GM18519 (cell line): ENCODE results near the gene PPP3R2.

ENCODE experiments used
- ATAC-seq: cut with Tn5 transposase; IDR thresholded peaks from one replicate; pipeline ENCODE4 v1.9.1; 2021; ENCODE audit warnings: mild to moderate bottlenecking, moderate library complexity; ENCODE audit not compliant: unreplicated experiment, low FRiP score

Gene PPP3R2, protein sequence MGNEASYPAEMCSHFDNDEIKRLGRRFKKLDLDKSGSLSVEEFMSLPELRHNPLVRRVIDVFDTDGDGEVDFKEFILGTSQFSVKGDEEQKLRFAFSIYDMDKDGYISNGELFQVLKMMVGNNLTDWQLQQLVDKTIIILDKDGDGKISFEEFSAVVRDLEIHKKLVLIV

DNA sequence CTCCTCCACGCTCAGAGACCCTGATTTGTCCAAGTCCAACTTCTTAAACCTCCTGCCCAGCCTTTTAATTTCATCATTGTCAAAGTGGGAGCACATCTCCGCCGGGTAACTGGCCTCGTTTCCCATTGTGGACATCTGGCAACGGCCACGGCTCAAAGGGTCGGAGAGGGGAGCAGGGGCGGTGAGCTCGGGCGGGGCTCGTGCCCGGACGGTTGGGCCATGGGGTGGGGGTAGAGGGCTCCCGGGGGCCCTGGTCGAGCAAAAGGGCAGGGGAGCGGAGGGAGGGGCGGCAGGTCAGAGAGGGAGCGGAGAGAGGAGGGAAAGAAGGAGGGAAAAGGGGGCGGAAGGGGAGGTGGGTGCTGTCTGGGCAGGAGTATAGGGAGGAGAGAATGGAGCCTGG lies at the start of gene PPP3R2:
Gene PPP3R2, minus strand, starts transcription at position 174 of the 400 bp plus-strand sequence. Its CDS starts 48 bp downstream, at position 126.
- ATAC-seq: no peak

DNA sequence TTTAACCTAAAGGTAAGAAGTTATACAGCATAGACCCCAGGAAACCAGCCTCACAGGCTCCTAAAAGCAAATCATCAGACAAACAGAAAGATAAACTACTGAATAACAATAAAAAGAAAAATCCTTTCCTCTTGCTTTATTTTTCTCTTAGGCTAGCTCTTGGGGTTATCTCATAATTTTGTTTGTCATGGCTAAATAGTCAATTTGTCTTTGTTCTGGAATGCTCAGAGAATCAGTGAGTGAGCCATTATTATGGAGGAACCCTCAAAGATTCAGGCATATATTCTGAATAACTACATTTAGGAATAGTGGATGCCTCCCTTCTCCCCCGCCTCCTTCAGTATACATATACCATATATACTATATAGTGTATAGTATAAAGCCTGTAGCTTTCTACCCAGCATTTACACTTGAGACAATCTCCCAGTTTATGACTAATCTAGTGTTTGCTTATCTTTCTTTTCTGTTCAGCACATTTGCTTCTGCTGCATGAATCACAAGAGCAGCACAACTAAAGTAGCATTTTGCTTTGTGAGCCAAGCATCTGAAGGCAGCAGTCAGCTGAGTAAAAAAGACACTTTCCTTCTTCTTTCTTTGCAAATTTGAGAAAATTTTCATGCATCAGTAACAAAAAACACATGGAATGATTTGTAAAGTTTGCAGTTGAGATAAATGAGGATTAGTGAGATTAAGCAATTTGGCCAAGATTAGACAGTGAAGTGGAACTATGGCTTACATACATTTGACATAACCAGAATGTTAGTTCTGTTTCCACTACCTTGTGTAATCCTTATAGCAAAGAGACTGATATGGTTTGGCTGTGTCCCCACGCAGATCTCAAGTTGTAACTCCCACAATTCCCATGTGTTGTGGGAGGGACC lies 45.3 kb upstream of the PPP3R2 start:
- no peak for ATAC-seq

DNA sequence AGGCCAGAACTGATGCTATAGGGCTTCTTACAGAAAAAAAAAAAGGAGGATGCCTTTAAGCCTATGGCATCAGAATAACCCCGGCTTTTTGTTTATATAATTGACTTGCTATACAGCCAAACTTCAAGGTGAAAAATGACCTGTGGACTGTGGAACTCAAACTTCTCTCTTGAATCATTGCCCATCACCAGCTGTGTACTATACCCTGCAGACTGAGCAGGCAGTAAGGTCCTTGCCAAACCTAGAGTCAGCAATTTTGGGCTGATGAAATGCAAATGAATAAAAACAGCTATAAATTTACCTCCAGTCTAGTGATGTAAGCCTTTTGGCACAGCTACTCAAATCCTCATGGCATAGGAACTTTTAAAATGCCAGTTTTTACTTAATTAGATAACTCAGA lies 44.5 kb upstream of the PPP3R2 start:
- ATAC-seq: no peak

DNA sequence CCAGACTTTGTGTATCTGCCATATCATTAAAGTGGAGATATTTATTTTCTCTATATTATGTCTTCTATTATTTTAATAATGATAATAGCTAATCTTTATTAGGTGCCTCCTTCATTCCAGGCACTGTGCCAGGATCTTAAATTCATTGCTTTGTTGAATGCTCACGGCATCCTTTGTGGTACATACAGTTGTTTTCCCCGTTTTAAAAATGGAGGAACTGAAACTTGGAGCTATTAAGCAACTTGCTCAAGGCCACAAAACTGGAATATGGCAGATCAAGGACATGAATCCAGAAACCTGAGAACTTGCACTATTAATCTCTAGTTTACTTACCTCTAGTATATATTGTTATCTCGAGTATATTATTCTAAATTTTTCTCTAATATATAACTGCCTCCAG lies 41.5 kb upstream of the PPP3R2 start:
- ATAC-seq: no peak

DNA sequence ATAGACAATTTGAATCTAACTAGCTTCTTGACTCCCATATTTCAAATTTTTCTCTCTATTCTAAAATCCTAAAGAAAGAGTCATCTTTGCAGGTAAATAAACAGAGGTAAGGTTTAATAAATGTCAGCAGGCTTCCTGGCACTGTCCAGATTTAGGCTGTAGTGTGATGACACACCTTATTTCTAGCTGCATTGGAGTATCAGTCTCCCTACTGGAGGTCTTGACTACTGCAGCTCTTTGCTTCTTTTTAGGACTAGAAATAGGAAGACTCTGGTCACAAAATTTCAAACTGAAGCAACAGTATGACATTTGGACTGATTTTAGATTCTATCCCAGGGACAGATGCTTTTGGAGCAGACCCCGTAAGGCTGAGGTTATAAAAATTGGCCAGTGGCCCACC lies 40.7 kb upstream of the PPP3R2 start:
- ATAC-seq: no peak

DNA sequence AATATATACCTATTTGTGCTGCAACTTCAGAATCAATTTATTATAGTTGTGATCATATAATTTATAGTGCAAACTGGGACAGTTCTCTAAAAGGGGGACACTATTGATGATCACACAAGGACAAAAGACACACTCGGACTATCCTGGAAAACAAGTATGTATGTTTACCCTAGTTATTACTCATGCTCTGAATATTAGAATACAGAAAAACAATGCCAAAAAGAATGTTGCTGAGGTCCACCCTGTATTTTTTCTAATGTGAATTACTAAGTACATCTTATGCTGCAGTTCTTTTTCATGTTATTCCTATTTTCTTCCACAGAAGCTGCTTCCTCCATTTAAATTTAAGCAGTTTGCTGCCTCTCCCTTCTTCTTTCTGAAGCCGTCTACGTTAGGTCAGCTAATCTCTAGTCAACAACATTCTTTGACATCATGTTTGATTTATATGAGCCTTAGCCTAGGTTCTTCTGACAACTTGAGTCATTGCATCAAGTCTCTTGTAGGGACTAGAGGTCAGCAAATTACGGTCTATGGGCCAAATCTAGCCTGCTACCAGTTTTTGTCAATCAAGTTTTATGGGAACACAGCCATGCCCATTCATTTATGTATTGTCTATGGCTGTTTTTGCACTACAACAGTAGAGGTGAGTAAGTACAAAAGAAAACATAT lies 40.1 kb upstream of the PPP3R2 start:
- no peak for ATAC-seq

DNA sequence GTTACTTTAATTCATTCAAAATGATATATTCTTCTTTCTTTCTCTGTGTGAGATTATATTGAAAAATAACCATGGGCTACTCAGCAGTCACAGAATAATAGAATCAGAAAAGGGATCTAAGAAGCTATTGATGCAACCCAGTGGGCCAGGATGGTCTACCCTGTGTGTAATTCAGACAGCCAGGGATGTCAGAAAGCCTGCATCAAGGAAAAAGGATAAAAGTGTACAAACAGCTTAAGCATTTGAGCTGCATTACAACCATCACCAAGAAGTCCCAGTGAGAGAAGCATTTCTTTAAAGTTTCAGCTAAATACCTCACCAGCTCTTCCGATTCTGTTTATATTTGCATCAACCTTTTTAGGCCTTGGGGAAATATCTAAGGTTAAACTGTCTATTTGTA lies 37.8 kb upstream of the PPP3R2 start:
- ATAC-seq: no peak

DNA sequence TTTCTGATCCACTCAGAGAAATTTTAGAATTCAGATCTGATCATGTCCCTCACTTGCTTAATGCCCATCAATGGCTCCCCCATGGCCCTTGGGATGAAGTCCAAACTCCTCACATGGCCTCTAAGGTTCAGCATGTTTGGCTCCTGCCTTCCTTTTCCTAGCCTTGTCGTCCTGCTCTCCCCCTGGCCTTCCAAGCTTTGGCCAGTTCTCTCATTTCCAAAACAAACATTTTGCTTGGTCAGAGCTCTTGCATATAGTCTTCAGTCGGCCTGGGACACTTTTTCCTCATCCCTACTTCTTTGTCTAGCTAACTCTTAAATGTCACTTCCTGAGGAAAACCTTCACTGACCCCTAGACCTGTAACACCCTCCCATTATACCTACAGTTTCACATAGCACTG lies 37.1 kb upstream of the PPP3R2 start:
- no peak for ATAC-seq

DNA sequence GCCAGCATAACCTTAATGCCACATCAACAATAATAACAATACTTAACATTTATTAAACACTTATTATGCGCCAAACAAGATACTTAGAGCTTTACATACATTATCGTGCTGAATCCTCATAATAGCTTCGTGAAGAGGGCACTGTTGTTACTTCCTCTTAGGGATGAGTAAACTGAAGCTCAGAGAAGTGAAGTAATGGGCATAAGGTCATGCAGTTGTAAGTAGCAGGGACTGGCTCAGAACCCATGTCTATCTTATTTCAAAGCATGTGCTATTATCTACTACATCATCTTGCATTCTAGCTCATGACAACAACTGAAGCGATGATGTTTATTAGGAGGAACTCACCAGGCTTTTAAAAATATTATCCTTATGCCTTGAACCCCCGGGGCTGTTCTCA lies 34.9 kb upstream of the PPP3R2 start:
- ATAC-seq: no peak

DNA sequence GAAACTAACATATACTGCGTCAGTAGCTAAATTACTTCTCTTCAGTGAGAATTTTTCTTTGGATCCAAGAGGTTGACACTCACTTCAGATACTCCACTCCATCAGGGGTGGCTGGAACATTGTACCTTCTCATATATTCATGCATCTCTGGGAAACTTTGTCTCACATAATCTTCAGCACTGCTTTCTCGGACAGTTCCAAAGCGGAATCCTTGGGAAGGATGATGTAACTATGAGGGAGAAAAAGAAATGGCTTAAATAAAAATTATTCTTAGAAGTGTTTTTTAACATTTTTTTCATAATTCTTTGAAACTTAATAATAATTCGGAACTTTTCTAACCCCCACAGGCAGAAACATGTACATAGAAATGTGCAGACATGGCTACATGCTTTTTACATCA lies 33.4 kb upstream of the PPP3R2 start:
- ATAC-seq: no peak

DNA sequence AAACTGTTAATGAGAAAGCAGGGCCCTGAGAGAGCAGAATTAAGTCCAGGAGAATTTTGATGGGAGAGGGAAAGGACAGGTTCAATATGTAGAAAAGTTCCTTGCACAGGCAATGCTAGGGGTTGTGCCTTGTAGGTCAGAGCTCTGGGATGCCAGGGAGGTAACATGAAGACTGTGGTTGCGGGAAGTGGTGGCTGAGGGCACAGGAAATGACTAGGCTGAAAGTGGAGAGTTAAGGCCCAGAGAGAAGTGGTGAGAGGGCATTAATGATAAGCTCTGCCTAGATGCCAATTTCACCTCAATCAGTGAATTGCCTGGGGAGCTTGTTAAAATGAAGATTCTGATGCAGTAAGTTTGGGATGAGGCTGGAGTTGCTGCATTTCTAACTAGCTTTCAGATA lies 31.5 kb upstream of the PPP3R2 start:
- ATAC-seq: no peak

DNA sequence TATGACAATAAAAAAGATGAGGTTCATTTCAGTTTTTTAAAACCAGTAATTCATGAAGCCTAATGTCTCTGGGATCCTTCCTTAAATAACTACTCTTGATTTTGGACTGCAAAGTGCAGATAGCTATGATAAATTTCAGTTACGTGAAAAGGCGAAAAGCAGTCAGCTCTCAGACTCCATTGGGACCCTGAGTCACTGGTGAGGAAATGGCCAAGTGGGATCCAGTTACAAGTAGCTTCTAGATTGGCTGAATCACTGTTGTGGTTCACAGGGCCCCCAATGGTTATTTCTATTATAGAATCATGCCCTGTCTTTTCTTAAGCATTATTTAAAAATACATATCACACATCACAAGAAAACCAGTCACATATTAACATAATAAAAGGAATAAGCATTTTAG lies 31.1 kb upstream of the PPP3R2 start:
- ATAC-seq: no peak

DNA sequence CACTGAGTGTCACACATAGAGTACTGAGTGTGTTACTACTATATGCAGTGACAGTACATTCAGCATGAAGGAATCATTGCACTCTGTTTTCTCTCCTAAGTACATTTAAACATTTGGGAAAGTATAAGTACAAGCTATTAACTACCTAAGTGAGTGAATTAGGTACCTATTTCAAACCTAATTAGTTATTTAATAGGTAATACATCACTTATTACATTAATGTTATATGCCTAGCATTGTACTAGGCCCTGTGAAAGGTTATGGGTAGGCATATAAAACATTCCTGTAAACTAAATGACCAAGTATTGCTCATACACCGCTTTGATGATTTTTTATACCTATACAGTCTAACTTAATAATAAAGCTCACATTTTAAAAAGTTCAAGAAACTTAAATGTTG lies 25.7 kb upstream of the PPP3R2 start:
- no peak for ATAC-seq

DNA sequence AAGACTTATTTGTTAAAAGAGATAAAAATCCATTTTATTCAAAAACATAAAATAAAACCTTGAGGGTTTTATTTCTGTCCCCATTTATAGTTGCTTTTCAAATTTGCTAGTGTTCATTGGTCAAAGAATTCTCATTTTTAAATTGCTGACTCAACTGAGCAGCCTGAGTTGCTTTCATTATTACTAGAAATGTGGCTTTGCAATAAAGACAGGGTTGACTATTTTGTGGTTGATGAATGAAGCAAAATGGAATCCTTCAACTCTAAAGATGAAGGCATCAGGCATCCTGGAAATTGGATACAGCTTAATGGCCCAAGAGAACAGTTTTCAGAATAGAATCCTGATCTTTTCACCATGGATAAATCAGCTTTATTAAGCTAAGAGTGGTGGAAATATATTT lies 23.9 kb upstream of the PPP3R2 start:
- peak; percentile 44 for ATAC-seq

DNA sequence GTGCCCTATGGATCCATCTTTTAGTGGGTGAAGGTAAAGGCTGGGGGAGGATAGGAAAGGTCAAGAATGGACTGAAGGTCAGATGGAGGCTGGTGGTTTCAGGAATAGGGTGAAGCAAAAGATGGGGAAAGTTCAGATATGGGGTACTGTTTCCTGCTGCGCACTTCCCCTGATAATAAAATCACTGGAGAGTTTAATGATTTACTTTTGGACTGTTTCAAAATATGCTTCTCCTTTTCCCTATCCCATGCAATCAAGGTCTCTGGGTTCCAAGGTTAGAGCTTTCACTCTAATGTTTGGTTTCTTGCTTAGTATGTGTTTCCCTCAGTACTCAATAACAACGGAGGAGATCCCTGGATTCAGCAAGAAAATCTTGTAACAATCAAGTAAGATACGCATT lies 10.8 kb upstream of the PPP3R2 start:
- ATAC-seq: no peak

DNA sequence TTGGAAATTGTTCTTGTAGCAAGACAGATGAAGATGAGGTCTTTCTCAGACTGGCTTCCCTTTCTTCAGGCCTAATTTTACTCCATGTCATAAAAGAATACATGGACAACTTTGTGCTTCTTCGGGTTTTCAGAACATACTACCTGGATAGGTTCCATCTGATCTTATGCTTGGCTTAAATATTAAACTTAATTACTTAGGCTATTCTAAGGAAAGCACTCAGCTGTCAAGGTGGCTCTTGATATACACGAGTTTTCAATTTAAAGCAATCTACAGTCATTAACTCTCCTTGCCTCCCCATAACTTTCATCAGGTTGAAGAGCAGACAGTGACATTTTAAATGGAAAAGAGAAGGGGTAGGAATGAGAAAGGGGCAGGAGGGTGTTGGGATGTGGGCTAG lies 9.5 kb upstream of the PPP3R2 start:
- ATAC-seq: no peak

DNA sequence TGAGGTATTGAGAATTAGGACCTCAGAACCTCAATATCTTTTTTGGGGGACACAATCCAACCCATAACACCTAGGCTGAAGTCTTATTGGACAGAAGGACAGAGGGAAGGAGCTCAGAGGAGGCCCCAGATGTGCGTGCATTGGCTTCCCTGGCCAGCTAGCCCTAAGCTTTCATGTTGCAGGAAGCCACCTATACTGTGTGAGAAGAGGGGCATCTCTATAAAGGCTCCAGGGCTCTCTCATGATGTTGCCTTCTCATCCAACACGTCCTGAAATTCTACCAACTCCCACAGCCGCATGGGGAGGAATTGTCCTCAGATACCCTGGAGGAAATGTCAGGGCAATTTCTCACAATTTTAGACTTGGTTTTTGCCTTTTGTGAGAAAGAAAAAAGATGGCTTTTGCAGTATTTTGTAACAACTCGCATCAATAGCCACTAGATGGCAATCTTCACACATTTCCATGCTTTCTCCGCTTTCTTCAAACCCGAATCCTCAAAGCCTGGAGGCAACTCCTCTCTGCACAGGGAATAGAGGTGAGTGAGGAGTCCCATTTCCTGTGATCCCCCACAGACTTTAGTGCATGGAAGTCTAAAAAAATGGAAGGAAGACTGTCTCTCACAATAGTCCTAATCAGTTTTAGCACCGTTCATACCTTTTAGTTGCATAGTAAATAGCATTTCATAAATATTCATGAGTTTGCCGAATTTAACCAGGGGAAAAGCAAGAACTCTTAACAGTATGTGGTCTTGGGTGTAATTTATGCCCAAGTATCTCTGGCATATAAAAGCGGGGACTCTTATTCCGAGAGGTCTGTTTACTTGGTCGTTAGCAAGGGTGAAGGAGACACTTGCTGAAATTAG lies 7.4 kb upstream of the PPP3R2 start:
- ATAC-seq: peak; percentile 58

DNA sequence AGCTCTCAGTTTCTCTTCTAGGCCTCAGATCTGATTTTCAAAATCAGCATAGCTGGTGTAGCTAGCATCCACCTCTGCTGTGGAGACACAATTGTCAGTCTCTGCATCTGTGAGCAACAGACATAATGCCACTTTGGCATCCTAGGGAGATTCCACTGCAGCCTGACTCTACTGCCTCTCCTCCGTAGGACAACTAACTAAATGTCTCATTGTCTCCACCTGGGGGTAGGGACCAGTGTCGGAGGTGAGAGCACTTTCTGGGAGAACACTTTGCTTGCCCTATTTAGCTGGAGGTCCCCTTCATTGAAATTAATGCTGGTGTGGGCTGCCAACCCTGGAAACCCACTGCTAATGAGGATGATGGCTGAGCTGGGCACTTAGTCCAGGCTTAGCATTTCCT lies 1.4 kb downstream of the PPP3R2 start:
- ATAC-seq: no peak

DNA sequence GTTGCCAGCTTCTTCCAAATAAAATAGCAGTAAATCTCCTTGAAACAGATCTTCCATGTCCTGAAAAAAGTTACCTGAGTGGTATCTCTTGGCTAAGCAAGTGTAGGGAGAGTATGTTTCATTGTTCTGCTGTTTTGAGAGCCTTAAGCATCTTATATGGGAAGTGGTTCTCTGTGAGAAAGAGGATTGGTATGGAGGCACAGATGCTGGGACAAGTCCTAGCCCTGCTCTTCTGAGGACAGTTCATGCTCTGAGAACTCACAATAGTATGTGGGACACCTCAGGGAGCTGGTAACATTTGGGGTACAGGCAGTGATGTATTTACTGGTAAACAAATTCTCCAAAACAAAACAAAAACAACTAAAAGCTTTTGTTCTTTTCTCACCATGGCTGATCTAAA lies 2.0 kb downstream of the PPP3R2 start:
- no peak for ATAC-seq

DNA sequence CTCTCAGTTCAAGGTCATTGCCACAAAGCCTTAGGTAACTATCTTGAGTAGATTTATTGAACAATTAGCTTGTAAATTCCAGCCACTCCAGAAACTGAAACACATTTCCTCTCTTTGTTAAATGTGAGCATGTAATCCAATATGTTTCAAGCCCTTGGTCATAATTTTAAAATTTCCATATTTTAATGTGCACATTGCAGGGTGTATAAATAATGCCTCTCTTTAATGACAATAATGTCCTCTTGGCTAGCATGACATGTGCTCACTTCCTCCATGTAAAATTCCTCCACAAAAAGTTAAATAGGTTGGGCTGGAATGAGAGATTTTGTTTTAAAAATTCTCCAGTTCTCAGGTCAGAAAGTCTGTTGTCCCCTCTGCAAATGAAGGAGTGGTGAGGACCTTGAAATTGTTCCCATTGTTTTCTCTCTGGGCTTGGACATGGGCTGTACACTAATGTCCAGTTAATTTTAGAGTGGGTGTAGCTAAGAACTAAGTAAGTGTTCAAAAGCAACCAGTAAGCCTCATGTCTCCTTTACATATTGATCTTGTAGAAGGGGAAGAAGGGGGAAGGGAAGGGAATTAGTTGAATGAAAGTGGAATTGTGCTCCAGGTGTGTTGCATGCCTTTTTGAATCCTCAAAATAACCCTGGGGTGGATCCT lies 2.9 kb downstream of the PPP3R2 start:
- ATAC-seq: no peak
